ENCODE measurements around the gene EEF1G. TPM values are rescaled to one million over a fixed set of nuclear protein-coding genes. Genes with fewer than 3 reads are reported as not detected.

EEF1G gene
- total and polyA plus RNA-seq, 2 of the 13 experiments (the other 11 are each of a cell fraction or from before 2014, with no cell fraction given) = 1,787 to 2,144 TPM

- TF ChIP-seq BRF2 (CRISPR knock-in tag; IDR thresholded peaks at IDR 0.05) (no peak), HHEX (CRISPR knock-in tag; IDR thresholded peaks at IDR 0.05) (no peak), ZNF441 (CRISPR knock-in tag; IDR thresholded peaks at IDR 0.05; ENCODE audit: borderline replicate concordance) (no peak), SMARCC2 (IDR thresholded peaks at IDR 0.05) (no peak), FOXJ3 (CRISPR knock-in tag; IDR thresholded peaks at IDR 0.05; ENCODE audit: borderline replicate concordance) (no peak), ZNF740 (CRISPR knock-in tag; IDR thresholded peaks at IDR 0.05) (no peak), ZNF335 (CRISPR knock-in tag; IDR thresholded peaks at IDR 0.05) (no peak), HNF4A (CRISPR knock-in tag; IDR thresholded peaks at IDR 0.05) (no peak), TP53 (CRISPR knock-in tag; conservative IDR thresholded peaks at IDR 0.05) (no peak), ARID5B (CRISPR knock-in tag; IDR thresholded peaks at IDR 0.05) (peak; percentile 15; the same call in 1 of the 2 replicates), FIP1L1 (IDR thresholded peaks at IDR 0.05; ENCODE audit: borderline replicate concordance, insufficient read depth, low read depth, low read length) (no peak), ATAD3A (CRISPR knock-in tag; IDR thresholded peaks at IDR 0.05) (no peak), KMT2B (CRISPR knock-in tag; IDR thresholded peaks at IDR 0.05) (no peak), ZNF296 (CRISPR knock-in tag; conservative IDR thresholded peaks at IDR 0.05) (no peak; the same call in 1 of the 2 replicates), ZNF12 (CRISPR knock-in tag; IDR thresholded peaks at IDR 0.05) (no peak), HNF1B (CRISPR knock-in tag; IDR thresholded peaks at IDR 0.05) (0 out of 2 replicates have a peak, but pooled peaks have one; percentile 58), ZNF17 (CRISPR knock-in tag; IDR thresholded peaks at IDR 0.05) (no peak), ZNF143 (CRISPR knock-in tag; IDR thresholded peaks at IDR 0.05) (no peak), ZNF136 (CRISPR knock-in tag; IDR thresholded peaks at IDR 0.05; ENCODE audit: low read depth) (no peak), SATB2 (CRISPR knock-in tag; IDR thresholded peaks at IDR 0.05) (no peak), NR1H2 (CRISPR knock-in tag; IDR thresholded peaks at IDR 0.05; ENCODE audit: borderline replicate concordance, low read depth) (no peak; the same call in 1 of the 2 replicates), ZNF276 (CRISPR knock-in tag; IDR thresholded peaks at IDR 0.05; ENCODE audit: low read depth) (no peak)
These were observed 27.9 kb upstream of the EEF1G start, which contains the start of gene MTA2 (continued) for GRCh38 chr11:62601372-62602140.

Measured in HepG2 (cell line).